GM13977 (cell line): ENCODE data around the gene INHA.

Experiments used
- DNase-seq: peaks from one replicate; pipeline ENCODE4 v3.0.0; 2012; ENCODE audit warnings: low spot score
- CTCF ChIP-seq: IDR thresholded peaks from 2 replicates; pipeline ENCODE4 v1.5.1; 2012; ENCODE audit warnings: mild to moderate bottlenecking, control low read depth; ENCODE audit not compliant: insufficient read depth; ENCODE audit errors: extremely low read depth, missing control alignments
- in situ Hi-C: fragments of 300-500 bp; cut with MboI; formaldehyde crosslinking; loops from one replicate; pipeline ENCODE4 v1.12.0; 2022; ENCODE audit warnings: low sequenced_read_pairs, low pct_unique_long_range_greater_than_20kb, mixed read lengths, inconsistent platforms; ENCODE audit not compliant: unreplicated experiment

Gene INHA

GRCh38 chr2:219536425-219536824, 35.7 kb upstream of the INHA start:
- in situ Hi-C loops = loop anchor here (10.0 kb wide), 1 partner anchor 132 kb away; no protein-coding TSS in a partner anchor
- DNase-seq = no peak
- TF ChIP-seq CTCF = no peak

- no peak for TF ChIP-seq CTCF
- in situ Hi-C loops = loop anchor here (10.0 kb wide), 1 partner anchor 132 kb away; no protein-coding TSS in a partner anchor
Observed at GRCh38 chr2:219536967-219537366, 35.1 kb upstream of the INHA start.

GRCh38 chr2:219537657-219538488, 34.2 kb upstream of the INHA start:
- DNase-seq = no peak
- in situ Hi-C loops = loop anchor here (10.0 kb wide), 1 partner anchor 133 kb away; no protein-coding TSS in a partner anchor
- TF ChIP-seq CTCF = no peak

More at GRCh38 chr2:219536967-219537366, 35.1 kb upstream of the INHA start:
- no peak for DNase-seq

GRCh38 chr2:219538504-219538951, 33.6 kb upstream of the INHA start:
- in situ Hi-C loops = loop anchor here (10.0 kb wide), 1 partner anchor 134 kb away; no protein-coding TSS in a partner anchor
- DNase-seq = no peak
- TF ChIP-seq CTCF = no peak

GRCh38 chr2:219538956-219539788, 32.9 kb upstream of the INHA start:
- in situ Hi-C loops = loop anchor here (10.0 kb wide), 1 partner anchor 134 kb away; no protein-coding TSS in a partner anchor
- TF ChIP-seq CTCF = no peak

More at GRCh38 chr2:219538956-219539788, 32.9 kb upstream of the INHA start:
- no peak for DNase-seq
